Activated CD8-positive, alpha-beta T cell treated with anti-CD3 and anti-CD28 coated beads for 36 hours (primary cell): Measurements from ENCODE around the gene AP4M1. TPM values are rescaled to one million over a fixed set of nuclear protein-coding genes. Genes with fewer than 3 reads are reported as not detected.

Experiments
- ATAC-seq: fragments of 200-7000 bp; cut with Tn5 transposase; one replicate; pipeline ENCODE4 v1.10.0; 2021; ENCODE audit warnings: mild to moderate bottlenecking, moderate library complexity
- CTCF ChIA-PET: fragments of 350-600 bp; sonication (Branson Sonifier 250); formaldehyde crosslinking; loops from one replicate; lab custom pipeline; 2021; ENCODE audit warnings: antibody characterized with exemption; lab: Charles Lee
- POLR2A ChIA-PET: fragments of 350-600 bp; sonication (Branson Sonifier 250); formaldehyde crosslinking; loops from one replicate; lab custom pipeline; 2021; ENCODE audit warnings: antibody characterized with exemption; lab: Charles Lee
- DNase-seq: peaks from one replicate; pipeline ENCODE4 v3.0.0-alpha.2; 2020
- H3K27ac Mint-ChIP-seq: one replicate; pipeline ENCODE4 v1.8.0; 2021; ENCODE audit warnings: mild to moderate bottlenecking, mixed read lengths
- H3K27me3 Mint-ChIP-seq: one replicate; pipeline ENCODE4 v1.8.0; 2021; ENCODE audit warnings: mixed read lengths
- H3K36me3 Mint-ChIP-seq: one replicate; pipeline ENCODE4 v1.8.0; 2021; ENCODE audit warnings: low read depth, mixed read lengths
- H3K4me1 Mint-ChIP-seq: one replicate; pipeline ENCODE4 v1.8.0; 2021; ENCODE audit warnings: low read depth, mixed read lengths
- H3K4me3 Mint-ChIP-seq: one replicate; pipeline ENCODE4 v1.8.0; 2021; ENCODE audit warnings: mild to moderate bottlenecking, moderate library complexity, mixed read lengths
- H3K9me3 Mint-ChIP-seq: one replicate; pipeline ENCODE4 v1.8.0; 2021; ENCODE audit warnings: mixed read lengths
- intact Hi-C: fragments of 100-400 bp; cut with micrococcal nuclease; formaldehyde crosslinking; loops from one replicate; pipeline ENCODE4 v1.10.0; 2022
- total RNA-seq, 2 experiments: library from RNA; stranded (reverse); gene quantifications; one replicate each; pipeline ENCODE4 v1.2.3, GENCODE V29; 2021
- TF ChIP-seq, protein P1 (sequence below): fragments of 200-600 bp; IDR thresholded peaks from one replicate; pipeline ENCODE4 v1.8.0; 2022; ENCODE audit warnings: antibody characterized with exemption, mild to moderate bottlenecking

The AP4M1 gene
- total RNA-seq, 2 experiments from 2014 or later, result 9.8 to 10.9 TPM

DNA sequence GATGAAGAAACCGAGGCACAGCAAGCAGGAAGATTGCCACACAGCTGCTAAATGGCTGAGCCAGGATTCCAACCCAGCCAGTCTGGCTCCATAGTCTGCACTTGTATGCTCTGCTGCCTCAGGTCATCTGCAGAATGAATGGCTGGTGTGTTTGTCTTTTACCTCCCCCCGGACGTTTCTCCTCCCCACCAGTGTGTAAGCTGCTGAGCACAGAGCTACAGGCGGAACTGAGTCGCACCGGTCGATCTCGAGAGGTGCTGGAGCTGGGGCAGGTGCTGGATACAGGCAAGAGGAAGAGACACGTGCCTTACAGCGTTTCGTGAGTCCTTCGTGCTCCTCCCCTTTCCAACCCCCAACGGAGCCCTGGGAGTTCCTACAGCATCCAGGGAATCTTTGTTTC lies 20.6 kb downstream of the AP4M1 start:
- CTCF ChIA-PET, result interaction anchor here (1.3 kb wide), 1 partner anchor 8 kb away, joined by 5 read pairs; no protein-coding TSS in a partner anchor
- H3K27me3 Mint-ChIP-seq, result no peaks in the 10 kb centered on the region
- peak overlapping the region; percentile 20 for H3K27ac Mint-ChIP-seq
- TF ChIP-seq, protein P1, sequence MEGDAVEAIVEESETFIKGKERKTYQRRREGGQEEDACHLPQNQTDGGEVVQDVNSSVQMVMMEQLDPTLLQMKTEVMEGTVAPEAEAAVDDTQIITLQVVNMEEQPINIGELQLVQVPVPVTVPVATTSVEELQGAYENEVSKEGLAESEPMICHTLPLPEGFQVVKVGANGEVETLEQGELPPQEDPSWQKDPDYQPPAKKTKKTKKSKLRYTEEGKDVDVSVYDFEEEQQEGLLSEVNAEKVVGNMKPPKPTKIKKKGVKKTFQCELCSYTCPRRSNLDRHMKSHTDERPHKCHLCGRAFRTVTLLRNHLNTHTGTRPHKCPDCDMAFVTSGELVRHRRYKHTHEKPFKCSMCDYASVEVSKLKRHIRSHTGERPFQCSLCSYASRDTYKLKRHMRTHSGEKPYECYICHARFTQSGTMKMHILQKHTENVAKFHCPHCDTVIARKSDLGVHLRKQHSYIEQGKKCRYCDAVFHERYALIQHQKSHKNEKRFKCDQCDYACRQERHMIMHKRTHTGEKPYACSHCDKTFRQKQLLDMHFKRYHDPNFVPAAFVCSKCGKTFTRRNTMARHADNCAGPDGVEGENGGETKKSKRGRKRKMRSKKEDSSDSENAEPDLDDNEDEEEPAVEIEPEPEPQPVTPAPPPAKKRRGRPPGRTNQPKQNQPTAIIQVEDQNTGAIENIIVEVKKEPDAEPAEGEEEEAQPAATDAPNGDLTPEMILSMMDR, result no peak
- DNase-seq (no peak), ATAC-seq (no peak)
- no peak overlapping the region for H3K4me3 Mint-ChIP-seq
- intact Hi-C loops, result loop anchor here (10.0 kb wide), 1 partner anchor 207 kb away; the partner anchor contains the start of gene TRIM4
- H3K4me1 Mint-ChIP-seq, result peaks cover 32% of the 10 kb centered on the region
- no peaks in the 10 kb centered on the region for H3K9me3 Mint-ChIP-seq
- POLR2A ChIA-PET, result interaction anchor here (2.7 to 3.0 kb wide), 2 partner anchors 21 kb away, joined by 18 to 24 read pairs; partner anchors contain the start of genes AP4M1 and MCM7
- peaks cover 8% of the 10 kb centered on the region for H3K36me3 Mint-ChIP-seq

DNA sequence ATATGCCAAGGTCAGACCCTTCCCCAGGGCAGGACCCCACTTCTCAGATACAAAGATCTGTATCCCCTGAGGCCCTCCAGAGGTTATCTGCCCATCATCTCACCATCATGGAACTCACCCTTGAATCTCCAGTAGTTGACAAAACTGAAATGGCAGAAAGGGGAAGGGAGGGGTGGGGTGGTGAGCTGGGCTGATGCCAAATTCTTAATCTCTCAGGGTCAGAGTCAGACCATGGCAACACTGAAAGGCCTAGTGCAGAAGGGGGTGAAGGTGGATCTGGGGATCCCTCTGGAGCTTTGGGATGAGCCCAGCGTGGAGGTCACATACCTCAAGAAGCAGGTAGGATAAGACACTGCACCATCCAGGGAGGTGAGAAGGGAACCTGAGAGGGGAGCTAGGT lies 21.1 kb downstream of the AP4M1 start:
- ChIA-PET POLR2A (interaction anchor here (0.9 to 2.7 kb wide), 2 partner anchors 21 to 30 kb away, joined by 3 to 18 read pairs; partner anchors contain the start of genes AP4M1 and MCM7), CTCF (interaction anchor here (1.3 kb wide), 1 partner anchor 8 kb away, joined by 5 read pairs; no protein-coding TSS in a partner anchor)
- H3K27me3 Mint-ChIP-seq, result no peaks in the 10 kb centered on the region
- H3K4me1 Mint-ChIP-seq, result peaks cover 32% of the 10 kb centered on the region
- DNase-seq (no peak), ATAC-seq (no peak)
- no peak overlapping the region for H3K4me3 Mint-ChIP-seq
- H3K36me3 Mint-ChIP-seq, result peaks cover 8% of the 10 kb centered on the region
- H3K27ac Mint-ChIP-seq, result peak overlapping the region; percentile 59
- intact Hi-C loops, result loop anchor here (10.0 kb wide), 1 partner anchor 208 kb away; the partner anchor contains the start of gene TRIM4
- H3K9me3 Mint-ChIP-seq, result no peaks in the 10 kb centered on the region
- TF ChIP-seq, protein P1, result no peak

DNA sequence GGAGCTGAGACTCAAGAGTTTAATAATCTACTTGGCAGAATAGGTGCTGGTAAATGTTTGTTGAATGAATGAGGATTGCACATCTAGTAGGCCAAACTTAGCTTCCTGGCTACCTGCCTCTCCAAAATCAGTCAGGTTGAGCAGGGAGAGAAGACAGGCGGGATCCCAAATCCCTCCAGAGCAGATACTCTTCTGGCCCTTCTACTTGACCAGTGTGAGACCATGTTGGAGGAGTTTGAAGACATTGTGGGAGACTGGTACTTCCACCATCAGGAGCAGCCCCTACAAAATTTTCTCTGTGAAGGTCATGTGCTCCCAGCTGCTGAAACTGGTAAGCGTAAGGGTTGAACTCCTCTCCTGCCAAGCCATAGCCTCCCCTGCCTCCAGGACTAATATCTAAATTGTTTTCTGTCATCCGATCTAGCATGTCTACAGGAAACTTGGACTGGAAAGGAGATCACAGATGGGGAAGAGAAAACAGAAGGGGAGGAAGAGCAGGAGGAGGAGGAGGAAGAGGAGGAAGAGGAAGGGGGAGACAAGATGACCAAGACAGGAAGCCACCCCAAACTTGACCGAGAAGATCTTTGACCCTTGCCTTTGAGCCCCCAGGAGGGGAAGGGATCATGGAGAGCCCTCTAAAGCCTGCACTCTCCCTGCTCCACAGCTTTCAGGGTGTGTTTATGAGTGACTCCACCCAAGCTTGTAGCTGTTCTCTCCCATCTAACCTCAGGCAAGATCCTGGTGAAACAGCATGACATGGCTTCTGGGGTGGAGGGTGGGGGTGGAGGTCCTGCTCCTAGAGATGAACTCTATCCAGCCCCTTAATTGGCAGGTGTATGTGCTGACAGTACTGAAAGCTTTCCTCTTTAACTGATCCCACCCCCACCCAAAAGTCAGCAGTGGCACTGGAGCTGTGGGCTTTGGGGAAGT lies 23.1 kb downstream of the AP4M1 start:
- TF ChIP-seq, protein P1, result no peak
- ATAC-seq (no peak), DNase-seq (no peak)
- CTCF ChIA-PET, result interaction anchor here (1.2 to 1.8 kb wide), 3 partner anchors 8 to 283 kb away, joined by 4 to 7 read pairs (median 6); partner anchors contain the start of genes AP4M1 and MCM7
- Mint-ChIP-seq H3K27me3 (no peaks in the 10 kb centered on the region), H3K4me1 (peaks cover 30% of the 10 kb centered on the region), H3K4me3 (peak overlapping the region; percentile 4), H3K36me3 (peaks cover 8% of the 10 kb centered on the region), H3K27ac (peak overlapping the region; percentile 100), H3K9me3 (no peaks in the 10 kb centered on the region)
- intact Hi-C loops, result loop anchor here (10.0 kb wide), 1 partner anchor 210 kb away; the partner anchor contains the start of gene TRIM4
- POLR2A ChIA-PET, result interaction anchor here (0.6 to 4.9 kb wide), 7 partner anchors 23 to 353 kb away, joined by 3 to 43 read pairs (median 3); partner anchors contain the start of genes AP4M1 and MCM7

DNA sequence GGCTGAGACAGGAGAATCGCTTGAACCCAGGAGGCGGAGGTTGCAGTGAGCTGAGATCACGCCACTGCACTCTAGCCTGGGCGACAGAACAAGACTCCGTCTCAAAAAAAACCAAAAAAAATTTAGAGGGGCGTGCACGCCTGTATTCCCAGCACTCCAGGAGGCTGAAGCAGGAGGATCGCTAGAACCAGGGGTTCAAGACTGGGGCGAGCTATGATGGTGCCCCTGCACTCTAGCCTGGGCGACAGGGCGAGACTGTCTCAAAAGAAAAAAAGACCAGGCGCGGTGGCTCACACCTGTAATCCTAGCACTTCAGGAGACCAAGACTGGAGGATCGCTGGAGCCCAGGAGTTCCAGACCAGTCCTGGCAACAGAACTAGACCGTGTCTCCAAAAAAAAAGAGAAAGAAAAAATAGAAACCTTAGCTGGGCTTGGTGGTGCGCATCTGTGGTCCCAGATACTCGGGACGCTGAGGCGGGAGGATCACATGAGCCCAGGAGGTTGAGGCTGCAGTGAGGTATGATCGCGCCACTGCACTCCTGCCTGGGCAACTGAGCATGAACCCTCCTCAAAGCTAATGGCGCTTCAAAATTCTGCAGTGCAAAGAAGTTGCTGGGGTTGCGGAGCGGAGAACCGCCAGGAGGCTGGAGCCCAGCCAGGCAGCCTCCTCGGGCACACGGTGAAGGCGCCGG lies 24.9 kb downstream of the AP4M1 start:
- Mint-ChIP-seq H3K4me1 (peaks cover 24% of the 10 kb centered on the region), H3K27ac (peak overlapping the region; percentile 100), H3K36me3 (peaks cover 8% of the 10 kb centered on the region), H3K27me3 (no peaks in the 10 kb centered on the region), H3K4me3 (peak overlapping the region; percentile 99), H3K9me3 (no peaks in the 10 kb centered on the region)
- DNase-seq (no peak), ATAC-seq (no peak)
- ChIA-PET CTCF (interaction anchor here (0.9 to 1.1 kb wide), 2 partner anchors 25 to 147 kb away, joined by 3 to 7 read pairs; partner anchors contain the start of genes AP4M1 and MCM7), POLR2A (interaction anchor here (0.6 to 4.9 kb wide), 11 partner anchors 12 to 302 kb away, joined by 3 to 43 read pairs (median 4); partner anchors contain the start of genes AP4M1, COPS6, MCM7 and ZCWPW1)
- TF ChIP-seq, protein P1, result no peak
- intact Hi-C loops, result loop anchor here (10.0 kb wide), 1 partner anchor 212 kb away; the partner anchor contains the start of gene TRIM4
